Colonic mucosa (tissue), 2 donors: ENCODE results near the gene EPHB6. TPM values are rescaled to one million over a fixed set of nuclear protein-coding genes. Genes with fewer than 3 reads are reported as not detected.

Experiments
- total RNA-seq, 2 donors: library from RNA; stranded (reverse); fragmentation: NEBNext Ultra II Directional in 1 of 2; extraction: Animal tissue kit (Norgen Biotek cat#: 25700) in 1 of 2; gene quantifications; one replicate each; pipeline ENCODE4 v1.2.1, GENCODE V29; 2021
- donor health status: DM: no; HTN: no; CAD: no.
- donor health status: DM: no; HTN: no; CAD: no.

EPHB6 gene
- total RNA-seq, 2 donors from 2014 or later = 1.5 to 2.3 TPM

Other genes with a start within 250 kb of the EPHB6 start
- gene PRSS1, start 105.6 kb upstream of the EPHB6 start, total RNA-seq = 10 to 100 TPM in 1 of 2 donors, not detected in 1; 41.2 TPM
- 100 to 1,000 TPM in 1 of 2 donors, not detected in 1; 105 TPM for gene PRSS2, start 84.1 kb upstream of the EPHB6 start, total RNA-seq
- under 1 TPM; 0.05 to 0.61 TPM for gene TRPV6, start 30.7 kb downstream of the EPHB6 start, total RNA-seq
- not detected for gene TRPV5, start 78.7 kb downstream of the EPHB6 start, total RNA-seq
- gene LLCFC1, start 84.4 kb downstream of the EPHB6 start, total RNA-seq = not detected
- under 1 TPM in 1 of 2 donors, not detected in 1; 0.77 TPM for gene KEL, start 107.3 kb downstream of the EPHB6 start, total RNA-seq
- gene OR9A2, start 172.1 kb downstream of the EPHB6 start, total RNA-seq = not detected
- not detected for gene OR6V1, start 197.3 kb downstream of the EPHB6 start, total RNA-seq